ENCODE measurements around the gene MAP2. TPM values are rescaled to one million over a fixed set of nuclear protein-coding genes. Genes with fewer than 3 reads are reported as not detected.
"Not testable (repeated sequence)": the region's sequence is repeated elsewhere in the genome, so short reads cannot be mapped to it uniquely, and the experiment has no call there.

MAP2 gene
- total and polyA plus RNA-seq, 2 of the 13 experiments (the other 11 are each of a cell fraction or from before 2014, with no cell fraction given): 0.08 TPM; not detected in 1

DNA sequence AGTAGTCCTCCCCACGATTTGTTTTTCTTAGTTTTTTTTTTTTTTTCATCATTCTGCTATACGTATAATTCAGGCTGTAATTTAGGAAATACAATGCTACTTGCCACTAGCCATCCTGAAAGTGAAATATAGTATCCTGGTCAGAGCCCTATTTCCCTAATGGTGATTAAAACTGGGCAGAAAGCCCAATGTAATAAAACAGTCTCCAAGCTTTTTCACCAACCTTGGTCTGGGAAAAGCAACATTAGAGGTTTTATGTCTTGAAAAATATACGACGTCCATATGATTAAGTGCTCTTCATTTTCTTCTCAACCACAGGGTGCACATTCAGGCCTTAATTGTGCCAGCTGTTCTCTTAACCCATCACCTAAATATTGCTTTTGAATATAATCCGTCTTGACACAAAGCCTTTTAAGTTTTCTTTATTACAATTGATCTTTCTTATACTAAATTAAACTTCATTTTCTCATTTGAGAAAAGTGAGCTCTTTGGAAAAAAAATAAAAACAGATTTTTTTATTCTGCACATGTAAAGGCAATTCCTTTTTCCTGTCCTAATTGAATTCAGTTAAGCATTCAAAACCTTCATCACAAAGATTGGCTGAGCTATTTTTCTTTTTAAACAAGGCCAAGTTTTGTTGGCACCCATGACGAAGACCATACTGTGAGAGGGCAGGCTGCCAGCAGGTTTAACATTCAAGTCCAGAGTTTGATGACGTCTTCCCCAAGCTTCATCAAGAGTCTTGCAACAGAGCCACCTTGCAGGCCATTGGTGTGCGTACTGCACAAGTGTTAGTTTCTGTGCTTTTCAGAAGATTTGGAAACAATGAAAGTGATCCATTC, 52.7 kb downstream of the MAP2 start:
- intact Hi-C loops (cut with micrococcal nuclease; ENCODE audit: unreplicated experiment): no loop called here
- in situ Hi-C loops (cut with HindIII; ENCODE audit: extremely low pct_ligation_motif_present, low pct_unique_long_range_greater_than_20kb): no loop called here
- ChIA-PET CTCF (ENCODE audit: low intra/inter-chr PET ratio, low total read pairs) (no interaction called here), POLR2A (no interaction called here)
- no peak for DNase-seq (ENCODE audit: low spot score)
- Histone ChIP-seq H3K9ac (ENCODE audit: insufficient read depth, low read depth, low read length) (no peak overlapping the region), H4K20me1 (ENCODE audit: insufficient read depth, low read length) (no peaks in the 10 kb centered on the region), H3K79me2 (ENCODE audit: insufficient read depth, low read length) (no peaks in the 10 kb centered on the region), H3K4me2 (ENCODE audit: low read depth, low read length) (no peak overlapping the region), H3K36me3 (replicated peaks in 1 of 2; ENCODE audit: control insufficient read depth in 1 of 2, insufficient read depth in 2 of 2, low read length in 2 of 2) (no peaks in the 10 kb centered on the region), H3K27me3 (ENCODE audit: control insufficient read depth in 1 of 2, insufficient read depth in 2 of 2, low read length in 2 of 2) (no peaks in the 10 kb centered on the region), H3K4me3 (replicated peaks in 1 of 3; ENCODE audit: insufficient read depth in 1 of 3, low read depth in 2 of 3, low read length in 3 of 3) (no peak overlapping the region), H3K4me1 (ENCODE audit: insufficient read depth, low read length) (no peaks in the 10 kb centered on the region), H2AFZ (ENCODE audit: low read length) (no peak overlapping the region), H3K9me3 (ENCODE audit: low read length) (no peaks in the 10 kb centered on the region), H3K27ac (ENCODE audit: extremely low read length, insufficient read depth, low read length) (no peak overlapping the region)
- 26% methylated on average over 8 of the region's 8 CpGs for WGBS (ENCODE audit: low lambda C conversion rate)
- no TSS peak for BruUV-seq (replicated peaks)
- FAIRE-seq: no peak
- ATAC-seq: no peak
- TF ChIP-seq ATF7 (IDR thresholded peaks at IDR 0.05): 0 out of 2 replicates have a peak, but pooled peaks have one; percentile 31
- TF ChIP-seq ATF7 (CRISPR knock-in tag; IDR thresholded peaks at IDR 0.05): no peak
- TF ChIP-seq EP300 (IDR thresholded peaks at IDR 0.05; ENCODE audit: low read depth in 2 of 2, low read length in 2 of 2): no peak
- no peak for TF ChIP-seq EP300 (CRISPR knock-in tag; IDR thresholded peaks at IDR 0.05; ENCODE audit: borderline replicate concordance)
- TF ChIP-seq CREB1 (IDR thresholded peaks at IDR 0.05): 0 out of 2 replicates have a peak, but pooled peaks have one; percentile 49
- no peak for TF ChIP-seq CREB1 (CRISPR knock-in tag; IDR thresholded peaks at IDR 0.05)
- TF ChIP-seq ZNF207 (IDR thresholded peaks at IDR 0.05; ENCODE audit: borderline replicate concordance): no peak
- no peak for TF ChIP-seq MIER2 (CRISPR knock-in tag; IDR thresholded peaks at IDR 0.05)
- no peak for TF ChIP-seq HBP1 (CRISPR knock-in tag; IDR thresholded peaks at IDR 0.05; ENCODE audit: low read depth)

DNA sequence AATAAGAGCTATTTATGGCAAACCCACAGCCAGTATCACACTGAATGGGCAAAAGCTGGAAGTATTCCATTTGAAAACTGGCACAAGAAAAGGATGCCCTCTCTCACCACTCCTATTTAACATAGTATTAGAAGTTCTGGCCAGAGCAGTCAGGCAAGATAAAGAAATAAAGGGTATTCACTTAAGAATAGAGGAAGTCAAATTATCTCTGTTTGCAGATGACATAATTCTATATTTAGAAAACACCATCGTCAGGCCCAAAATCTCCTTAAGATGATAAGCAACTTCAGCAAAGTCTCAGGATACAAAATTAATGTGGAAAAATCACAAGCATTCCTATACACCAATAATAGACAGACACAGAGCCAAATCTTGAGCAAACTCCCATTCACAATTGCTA, 68.4 kb downstream of the MAP2 start:
- H3K4me3 ChIP-seq (replicated peaks in 1 of 3; ENCODE audit: insufficient read depth in 1 of 3, low read depth in 2 of 3, low read length in 3 of 3); FAIRE-seq; H3K79me2 ChIP-seq (ENCODE audit: insufficient read depth, low read length); H3K9me3 ChIP-seq (ENCODE audit: low read length); H4K20me1 ChIP-seq (ENCODE audit: insufficient read depth, low read length); POLR2A ChIA-PET; ATAC-seq; H3K4me2 ChIP-seq (ENCODE audit: low read depth, low read length); H3K27me3 ChIP-seq (ENCODE audit: control insufficient read depth in 1 of 2, insufficient read depth in 2 of 2, low read length in 2 of 2); CTCF ChIA-PET (ENCODE audit: low intra/inter-chr PET ratio, low total read pairs); intact Hi-C loops (cut with micrococcal nuclease; ENCODE audit: unreplicated experiment); BruUV-seq (replicated peaks); H3K9ac ChIP-seq (ENCODE audit: insufficient read depth, low read depth, low read length); H3K36me3 ChIP-seq (replicated peaks in 1 of 2; ENCODE audit: control insufficient read depth in 1 of 2, insufficient read depth in 2 of 2, low read length in 2 of 2); DNase-seq (ENCODE audit: low spot score); H3K27ac ChIP-seq (ENCODE audit: extremely low read length, insufficient read depth, low read length); H3K4me1 ChIP-seq (ENCODE audit: insufficient read depth, low read length); H2AFZ ChIP-seq (ENCODE audit: low read length); in situ Hi-C loops (cut with HindIII; ENCODE audit: extremely low pct_ligation_motif_present, low pct_unique_long_range_greater_than_20kb): not testable (repeated sequence)
- WGBS (ENCODE audit: low lambda C conversion rate): 3% methylated on average over 1 of the region's 1 CpG

Data from HepG2 (cell line).